ENCODE data around the gene TOP3B.

Gene TOP3B

GRCh38 chr22:22001664-22002525 is 19.3 kb upstream of the TOP3B start:
- TF ChIP-seq, protein P1, sequence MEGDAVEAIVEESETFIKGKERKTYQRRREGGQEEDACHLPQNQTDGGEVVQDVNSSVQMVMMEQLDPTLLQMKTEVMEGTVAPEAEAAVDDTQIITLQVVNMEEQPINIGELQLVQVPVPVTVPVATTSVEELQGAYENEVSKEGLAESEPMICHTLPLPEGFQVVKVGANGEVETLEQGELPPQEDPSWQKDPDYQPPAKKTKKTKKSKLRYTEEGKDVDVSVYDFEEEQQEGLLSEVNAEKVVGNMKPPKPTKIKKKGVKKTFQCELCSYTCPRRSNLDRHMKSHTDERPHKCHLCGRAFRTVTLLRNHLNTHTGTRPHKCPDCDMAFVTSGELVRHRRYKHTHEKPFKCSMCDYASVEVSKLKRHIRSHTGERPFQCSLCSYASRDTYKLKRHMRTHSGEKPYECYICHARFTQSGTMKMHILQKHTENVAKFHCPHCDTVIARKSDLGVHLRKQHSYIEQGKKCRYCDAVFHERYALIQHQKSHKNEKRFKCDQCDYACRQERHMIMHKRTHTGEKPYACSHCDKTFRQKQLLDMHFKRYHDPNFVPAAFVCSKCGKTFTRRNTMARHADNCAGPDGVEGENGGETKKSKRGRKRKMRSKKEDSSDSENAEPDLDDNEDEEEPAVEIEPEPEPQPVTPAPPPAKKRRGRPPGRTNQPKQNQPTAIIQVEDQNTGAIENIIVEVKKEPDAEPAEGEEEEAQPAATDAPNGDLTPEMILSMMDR (IDR thresholded peaks at IDR 0.05; ENCODE audit: low read depth, low read length), result no peak
- no peak overlapping the region for H3K4me3 ChIP-seq (ENCODE audit: low read depth, low read length)

- H3K4me3 ChIP-seq (ENCODE audit: low read depth, low read length), result no peak overlapping the region
- TF ChIP-seq, protein P1 (IDR thresholded peaks at IDR 0.05; ENCODE audit: low read depth, low read length), result no peak
Measured at GRCh38 chr22:21998595-21999247, 16.1 kb upstream of the TOP3B start.

DNA sequence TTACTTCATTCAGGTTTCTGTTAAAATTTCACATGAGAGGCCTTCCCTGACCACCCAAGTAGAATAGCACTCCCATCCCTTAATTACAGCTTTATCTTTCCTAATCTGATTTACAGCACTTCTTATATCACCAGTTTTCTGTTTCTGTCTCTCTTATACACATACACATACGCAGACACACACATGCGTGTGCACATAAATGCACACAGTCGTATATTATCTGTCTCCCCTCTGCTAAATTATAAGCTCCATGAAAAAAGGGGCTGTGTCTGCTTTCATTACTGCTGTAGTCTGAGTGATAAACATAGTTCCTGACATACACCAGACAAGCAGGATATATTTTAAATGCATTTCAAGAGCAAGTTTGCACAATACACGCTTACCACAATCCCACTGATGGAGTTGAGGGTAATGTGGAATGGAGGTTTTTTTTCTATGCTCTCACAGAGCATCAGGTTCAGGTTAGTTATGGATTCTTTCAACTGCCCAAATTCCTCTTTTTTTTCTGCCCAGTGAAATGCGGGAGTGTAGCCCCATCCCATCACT is 13.7 kb upstream of the TOP3B start:
- H3K4me3 ChIP-seq (ENCODE audit: low read depth, low read length), result no peak overlapping the region
- TF ChIP-seq, protein P1 (IDR thresholded peaks at IDR 0.05; ENCODE audit: low read depth, low read length), result no peak

DNA sequence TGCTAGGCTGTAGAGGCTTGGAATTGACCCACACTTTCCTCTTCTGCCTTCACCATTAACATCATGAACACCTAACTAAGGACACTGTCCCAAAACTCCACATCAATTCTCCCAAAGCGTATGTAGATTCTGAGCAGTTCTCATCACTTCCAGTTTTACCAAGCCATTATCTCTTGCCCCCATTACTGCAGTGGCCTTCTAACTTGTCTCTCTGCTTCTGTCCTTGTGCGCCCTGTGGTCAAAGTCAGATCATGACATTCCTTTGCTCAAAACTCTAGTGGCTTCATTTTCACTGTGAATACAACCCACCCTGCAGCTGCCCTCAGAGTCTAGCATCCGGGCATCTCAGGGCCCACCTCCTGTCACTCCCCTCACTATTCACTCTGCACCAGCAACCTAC is 13.1 kb upstream of the TOP3B start:
- H3K4me3 ChIP-seq (ENCODE audit: low read depth, low read length), result no peak overlapping the region
- TF ChIP-seq, protein P1 (IDR thresholded peaks at IDR 0.05; ENCODE audit: low read depth, low read length), result no peak

- H3K4me3 ChIP-seq (ENCODE audit: low read depth, low read length), result no peak overlapping the region
- TF ChIP-seq, protein P1 (IDR thresholded peaks at IDR 0.05; ENCODE audit: low read depth, low read length), result no peak
Measured at GRCh38 chr22:21994881-21995444, 12.4 kb upstream of the TOP3B start.

DNA sequence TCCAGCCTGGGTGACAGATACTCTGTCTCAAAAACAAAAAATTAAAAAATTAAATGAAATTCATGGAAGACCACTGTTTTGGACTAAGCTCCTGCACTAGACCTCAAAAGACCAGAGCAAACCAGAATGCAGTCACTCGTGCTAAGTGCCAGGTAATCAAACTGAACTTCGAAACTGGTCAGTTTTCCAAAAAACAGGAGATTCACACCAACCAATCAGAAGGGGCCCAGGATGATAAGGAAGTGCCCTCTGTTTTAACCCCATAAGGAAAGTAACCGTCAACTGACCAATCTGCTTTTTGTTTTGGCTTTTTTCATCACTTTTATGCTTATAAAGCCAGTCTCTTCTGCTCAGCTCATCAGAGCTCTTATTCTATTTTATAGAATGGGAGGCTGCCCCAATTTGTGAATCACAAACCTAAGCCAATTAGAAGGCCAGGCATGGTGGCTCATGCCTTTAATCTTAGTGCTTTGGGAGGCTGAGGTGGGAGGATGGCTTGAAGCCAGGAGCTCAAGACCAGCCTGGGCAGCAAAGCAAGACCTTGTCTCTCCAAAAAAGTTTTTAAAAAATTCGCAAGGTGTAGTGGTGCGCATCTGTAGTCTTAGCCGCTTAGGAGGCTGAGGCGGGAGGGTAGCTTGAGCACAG is 10.1 kb upstream of the TOP3B start:
- no peak overlapping the region for H3K4me3 ChIP-seq (ENCODE audit: low read depth, low read length)
- TF ChIP-seq, protein P1 (IDR thresholded peaks at IDR 0.05; ENCODE audit: low read depth, low read length), result no peak
